Fibroblast of the aortic adventitia (primary cell): ENCODE data around the gene SENP8. TPM values are rescaled to one million over a fixed set of nuclear protein-coding genes. Genes with fewer than 3 reads are reported as not detected.

Experiments used
- DNase-seq: peaks from one replicate; pipeline ENCODE4 v3.0.0-alpha.2; 2010; ENCODE audit warnings: low read depth
- H3K4me3 ChIP-seq: 2 replicates; pipeline ENCODE4 v1.5.1; 2011; ENCODE audit warnings: low read depth, mild to moderate bottlenecking, control low read depth, low read length, moderate library complexity
- total RNA-seq: library from RNA; depleted of rRNA; stranded (reverse); fragments of >200 nt; gene quantifications from 2 replicates; pipeline ENCODE4 v1.2.3, GENCODE V29; 2012; ENCODE audit warnings: low replicate concordance
- TF ChIP-seq, protein P1 (sequence below): IDR thresholded peaks from 2 replicates; pipeline ENCODE4 v1.5.1; 2011; ENCODE audit warnings: mild to moderate bottlenecking, low read length, control low read depth, inconsistent platforms; ENCODE audit not compliant: insufficient read depth

SENP8 gene
- total RNA-seq, 1 donor: 3.8 TPM

DNA sequence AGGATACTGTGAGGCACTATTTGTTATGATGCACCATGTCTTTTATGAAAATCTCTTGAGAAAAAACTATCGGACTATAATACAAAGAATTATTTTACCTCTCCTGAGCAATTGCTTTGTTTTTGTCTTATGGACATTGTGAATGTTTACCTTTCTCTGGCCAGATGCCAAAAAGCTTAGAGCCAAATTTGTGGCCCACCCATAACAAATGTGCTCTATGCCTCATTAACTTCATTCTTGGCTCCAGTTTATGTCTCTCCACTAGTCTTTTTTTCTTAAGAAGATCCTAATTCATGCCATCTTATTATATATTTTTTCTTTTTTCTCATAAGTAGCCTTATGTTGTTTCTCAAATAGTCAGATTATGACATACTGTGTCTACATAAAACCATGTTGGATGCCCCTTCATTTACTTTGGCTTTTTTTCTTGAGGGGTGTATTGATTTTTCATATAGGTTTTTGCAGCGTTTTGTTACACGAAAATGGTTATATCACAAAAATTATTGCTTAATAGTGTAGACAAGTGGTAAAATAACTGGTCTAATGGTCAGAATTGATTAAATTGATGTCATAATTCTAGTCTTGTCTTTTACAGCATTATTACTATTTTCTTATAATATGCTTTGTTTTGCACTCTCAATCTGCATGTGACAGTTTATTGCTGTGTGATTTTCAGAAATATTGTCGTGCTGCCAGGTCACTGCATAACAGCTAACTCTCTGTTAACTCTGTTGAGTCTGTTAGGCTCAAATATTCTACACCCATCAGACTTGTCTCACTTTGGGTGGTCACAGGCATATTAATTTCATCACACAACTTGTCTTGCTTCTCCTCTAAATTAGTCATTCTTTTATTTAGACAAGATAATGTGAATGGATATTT lies 18.2 kb downstream of the SENP8 start:
- TF ChIP-seq, protein P1, sequence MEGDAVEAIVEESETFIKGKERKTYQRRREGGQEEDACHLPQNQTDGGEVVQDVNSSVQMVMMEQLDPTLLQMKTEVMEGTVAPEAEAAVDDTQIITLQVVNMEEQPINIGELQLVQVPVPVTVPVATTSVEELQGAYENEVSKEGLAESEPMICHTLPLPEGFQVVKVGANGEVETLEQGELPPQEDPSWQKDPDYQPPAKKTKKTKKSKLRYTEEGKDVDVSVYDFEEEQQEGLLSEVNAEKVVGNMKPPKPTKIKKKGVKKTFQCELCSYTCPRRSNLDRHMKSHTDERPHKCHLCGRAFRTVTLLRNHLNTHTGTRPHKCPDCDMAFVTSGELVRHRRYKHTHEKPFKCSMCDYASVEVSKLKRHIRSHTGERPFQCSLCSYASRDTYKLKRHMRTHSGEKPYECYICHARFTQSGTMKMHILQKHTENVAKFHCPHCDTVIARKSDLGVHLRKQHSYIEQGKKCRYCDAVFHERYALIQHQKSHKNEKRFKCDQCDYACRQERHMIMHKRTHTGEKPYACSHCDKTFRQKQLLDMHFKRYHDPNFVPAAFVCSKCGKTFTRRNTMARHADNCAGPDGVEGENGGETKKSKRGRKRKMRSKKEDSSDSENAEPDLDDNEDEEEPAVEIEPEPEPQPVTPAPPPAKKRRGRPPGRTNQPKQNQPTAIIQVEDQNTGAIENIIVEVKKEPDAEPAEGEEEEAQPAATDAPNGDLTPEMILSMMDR: no peak
- H3K4me3 ChIP-seq: no peak overlapping the region
- DNase-seq: no peak

DNA sequence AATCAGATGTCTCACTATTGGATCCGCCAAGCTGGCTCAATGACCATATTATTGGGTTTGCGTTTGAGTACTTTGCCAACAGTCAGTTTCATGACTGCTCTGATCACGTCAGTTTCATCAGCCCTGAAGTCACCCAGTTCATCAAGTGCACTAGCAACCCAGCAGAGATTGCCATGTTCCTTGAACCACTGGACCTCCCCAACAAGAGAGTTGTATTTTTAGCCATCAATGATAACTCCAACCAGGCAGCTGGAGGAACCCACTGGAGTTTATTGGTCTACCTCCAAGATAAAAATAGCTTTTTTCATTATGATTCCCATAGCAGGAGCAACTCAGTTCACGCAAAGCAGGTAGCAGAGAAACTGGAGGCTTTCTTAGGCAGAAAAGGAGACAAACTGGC lies 21.5 kb downstream of the SENP8 start:
- no peak for DNase-seq
- TF ChIP-seq, protein P1: no peak
- no peak overlapping the region for H3K4me3 ChIP-seq

DNA sequence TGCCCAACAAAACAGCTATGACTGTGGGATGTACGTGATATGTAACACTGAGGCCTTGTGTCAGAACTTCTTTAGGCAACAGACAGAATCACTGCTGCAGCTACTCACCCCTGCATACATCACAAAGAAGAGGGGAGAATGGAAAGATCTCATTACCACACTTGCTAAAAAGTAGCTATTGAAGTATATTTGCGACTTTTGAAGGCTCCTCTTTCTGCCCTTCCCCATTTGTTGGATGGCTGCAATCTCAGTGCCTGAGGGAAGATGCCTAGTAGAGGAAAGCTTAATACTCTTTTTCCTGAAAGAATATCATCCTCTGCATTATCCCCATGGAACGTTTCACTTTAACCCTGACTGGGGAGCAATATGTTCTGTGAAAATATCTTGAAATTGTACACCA lies 21.9 kb downstream of the SENP8 start:
- TF ChIP-seq, protein P1: no peak
- H3K4me3 ChIP-seq: no peak overlapping the region
- DNase-seq: no peak

DNA sequence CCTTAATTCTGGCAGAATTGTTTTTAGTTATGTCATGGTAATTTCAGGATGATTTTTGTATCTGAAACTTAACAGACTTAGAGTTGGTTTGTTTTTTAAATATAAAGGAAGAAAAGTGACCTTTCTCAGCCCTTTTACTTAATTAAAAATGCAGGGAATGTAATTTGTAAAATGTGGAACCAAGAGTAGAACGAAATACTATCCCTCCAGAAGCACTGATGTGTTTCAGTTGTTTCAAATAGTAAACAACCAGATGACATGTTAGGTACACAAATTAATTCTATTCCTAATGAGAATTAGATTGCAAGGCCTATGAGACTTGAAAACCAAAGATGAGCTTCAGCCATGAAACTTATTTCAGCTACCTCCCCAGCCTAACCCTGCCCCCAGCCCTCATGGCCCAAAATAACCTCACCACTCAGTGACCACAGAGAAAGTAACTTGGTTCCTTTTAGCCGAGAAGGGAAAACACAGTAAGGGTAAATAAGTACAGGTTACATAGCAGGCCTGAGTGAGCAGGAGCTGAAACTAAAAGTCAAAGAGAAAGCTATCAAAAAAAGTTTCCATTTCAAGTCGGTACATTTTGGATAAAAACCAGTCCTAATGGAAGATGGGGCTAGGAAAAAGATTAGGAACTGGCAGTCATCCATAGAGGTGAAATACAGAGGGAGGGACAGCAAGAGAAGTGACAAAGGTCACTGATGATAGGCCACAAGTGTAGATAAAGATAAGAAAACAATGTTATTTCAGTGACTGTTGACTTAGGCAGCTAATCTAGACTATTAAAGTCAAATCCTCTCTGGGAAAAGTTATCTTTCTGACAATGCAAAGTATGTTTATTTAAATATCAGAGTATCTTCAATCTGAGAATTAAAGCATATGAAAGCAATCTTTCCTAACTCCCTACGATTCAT lies 23.2 kb downstream of the SENP8 start:
- no peak overlapping the region for H3K4me3 ChIP-seq
- DNase-seq: peak; percentile 27
- TF ChIP-seq, protein P1: no peak

DNA sequence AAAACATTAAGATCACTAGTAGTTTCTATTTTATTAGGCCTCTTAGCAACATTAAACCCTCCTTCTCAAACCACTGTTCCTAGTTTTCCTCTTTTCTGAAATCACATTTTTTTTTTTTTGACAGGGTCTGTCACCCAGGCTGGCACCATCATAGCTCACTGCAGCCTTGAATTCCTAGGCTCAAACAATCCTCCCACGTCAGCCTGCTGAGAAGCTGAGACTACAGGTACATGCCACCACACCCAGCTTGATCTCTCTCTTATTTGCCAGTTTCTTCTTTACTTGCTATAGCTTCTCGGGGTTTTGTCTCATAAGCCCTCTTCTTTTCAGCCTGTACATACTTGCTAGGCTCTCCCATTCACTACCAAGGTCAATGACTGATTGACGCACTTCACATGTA lies 28.0 kb downstream of the SENP8 start:
- DNase-seq: no peak
- H3K4me3 ChIP-seq: no peak overlapping the region
- TF ChIP-seq, protein P1: no peak

DNA sequence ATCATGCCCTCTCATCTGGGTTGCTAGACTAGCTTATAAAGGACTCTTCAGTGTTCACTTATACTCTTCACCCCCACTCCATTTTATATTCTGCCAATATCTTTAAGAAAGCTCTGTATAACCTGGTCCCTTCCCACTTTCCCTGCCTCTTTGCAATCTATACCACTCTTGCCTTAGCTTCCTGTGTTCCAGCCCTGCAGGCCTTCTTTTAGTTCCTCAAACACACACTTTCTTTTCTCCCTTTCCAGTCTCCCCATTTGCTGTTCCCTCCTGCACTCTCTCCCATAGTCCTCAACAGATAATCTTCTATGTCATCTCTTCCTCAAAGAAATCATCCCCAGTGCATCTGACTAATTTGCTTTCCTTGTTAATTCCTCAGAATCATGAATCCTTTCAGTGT lies 28.7 kb downstream of the SENP8 start:
- no peak for DNase-seq
- no peak overlapping the region for H3K4me3 ChIP-seq
- TF ChIP-seq, protein P1: no peak
